Epithelial cell of proximal tubule (primary cell): ENCODE results near the gene USP9X. TPM values are rescaled to one million over a fixed set of nuclear protein-coding genes. Genes with fewer than 3 reads are reported as not detected.

Source experiments
- DNase-seq: peaks from one replicate; pipeline ENCODE4 v3.0.0-alpha.2; 2011; ENCODE audit warnings: low read depth
- H3K4me3 ChIP-seq: 2 replicates; pipeline ENCODE4 v1.5.1; 2011; ENCODE audit warnings: low read depth, mild to moderate bottlenecking, low read length
- total RNA-seq: library from RNA; depleted of rRNA; stranded (reverse); fragments of >200 nt; gene quantifications from 2 replicates; pipeline ENCODE4 v1.2.3, GENCODE V29; 2015
- TF ChIP-seq, protein P1 (sequence below): conservative IDR thresholded peaks from 2 replicates; pipeline ENCODE4 v1.5.1; 2012; ENCODE audit warnings: low read depth, mild to moderate bottlenecking, low read length

Gene USP9X
- total RNA-seq, 1 donor from 2014 or later, result 34.8 TPM

DNA sequence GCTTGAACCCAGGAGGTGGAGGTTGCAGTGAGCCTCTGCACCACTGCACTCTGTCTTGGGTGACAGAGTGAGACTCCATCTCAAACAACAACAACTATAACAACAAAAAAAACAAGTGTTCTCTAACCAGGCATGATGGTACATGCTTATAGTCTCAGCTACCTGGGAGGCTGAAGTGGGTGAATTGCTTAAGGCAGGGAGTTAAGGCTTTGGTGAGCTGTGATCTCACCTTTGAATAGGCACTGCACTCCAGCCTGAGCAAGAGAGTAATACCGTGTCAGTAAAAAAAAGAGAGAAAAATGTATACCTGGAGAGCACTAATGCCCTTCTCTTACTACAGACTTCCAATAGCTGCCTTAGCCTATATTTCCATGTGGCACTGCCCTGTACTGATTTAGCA lies 18.9 kb upstream of the USP9X start:
- H3K4me3 ChIP-seq, result no peak overlapping the region
- DNase-seq, result no peak
- TF ChIP-seq, protein P1, sequence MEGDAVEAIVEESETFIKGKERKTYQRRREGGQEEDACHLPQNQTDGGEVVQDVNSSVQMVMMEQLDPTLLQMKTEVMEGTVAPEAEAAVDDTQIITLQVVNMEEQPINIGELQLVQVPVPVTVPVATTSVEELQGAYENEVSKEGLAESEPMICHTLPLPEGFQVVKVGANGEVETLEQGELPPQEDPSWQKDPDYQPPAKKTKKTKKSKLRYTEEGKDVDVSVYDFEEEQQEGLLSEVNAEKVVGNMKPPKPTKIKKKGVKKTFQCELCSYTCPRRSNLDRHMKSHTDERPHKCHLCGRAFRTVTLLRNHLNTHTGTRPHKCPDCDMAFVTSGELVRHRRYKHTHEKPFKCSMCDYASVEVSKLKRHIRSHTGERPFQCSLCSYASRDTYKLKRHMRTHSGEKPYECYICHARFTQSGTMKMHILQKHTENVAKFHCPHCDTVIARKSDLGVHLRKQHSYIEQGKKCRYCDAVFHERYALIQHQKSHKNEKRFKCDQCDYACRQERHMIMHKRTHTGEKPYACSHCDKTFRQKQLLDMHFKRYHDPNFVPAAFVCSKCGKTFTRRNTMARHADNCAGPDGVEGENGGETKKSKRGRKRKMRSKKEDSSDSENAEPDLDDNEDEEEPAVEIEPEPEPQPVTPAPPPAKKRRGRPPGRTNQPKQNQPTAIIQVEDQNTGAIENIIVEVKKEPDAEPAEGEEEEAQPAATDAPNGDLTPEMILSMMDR, result no peak

- no peak for DNase-seq
- TF ChIP-seq, protein P1, result no peak
- H3K4me3 ChIP-seq, result no peak overlapping the region
Observed at GRCh38 chrX:41066969-41067368, 18.3 kb upstream of the USP9X start.

- no peak for DNase-seq
- no peak overlapping the region for H3K4me3 ChIP-seq
- TF ChIP-seq, protein P1, result no peak
Observed at GRCh38 chrX:41067721-41068120, 17.5 kb upstream of the USP9X start.

GRCh38 chrX:41076742-41077141 lies 8.5 kb upstream of the USP9X start:
- DNase-seq, result no peak
- H3K4me3 ChIP-seq, result no peak overlapping the region
- TF ChIP-seq, protein P1, result no peak

- TF ChIP-seq, protein P1, result no peak
- H3K4me3 ChIP-seq, result no peak overlapping the region
- no peak for DNase-seq
Observed at GRCh38 chrX:41081821-41082220, 3.4 kb upstream of the USP9X start.

DNA sequence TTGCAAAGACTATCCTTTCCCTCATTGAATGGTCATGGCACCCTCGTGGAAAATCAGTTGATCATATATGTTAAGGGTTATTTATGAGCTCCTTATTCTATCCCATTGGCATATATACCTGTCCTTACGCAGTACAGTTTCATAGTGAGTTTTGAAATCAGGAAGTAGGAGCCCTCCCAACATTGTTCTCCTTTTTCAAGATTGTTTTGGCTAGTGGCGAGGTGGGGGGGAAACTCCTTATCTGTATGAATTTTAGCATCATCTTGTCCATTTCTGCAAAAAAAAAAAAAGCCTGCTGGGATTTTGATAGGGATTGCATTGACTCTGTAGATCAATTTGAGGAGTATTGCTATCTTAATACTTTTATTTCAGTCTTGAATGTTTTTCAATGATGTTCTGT lies 2.5 kb upstream of the USP9X start:
- DNase-seq, result no peak
- TF ChIP-seq, protein P1, result no peak

DNA sequence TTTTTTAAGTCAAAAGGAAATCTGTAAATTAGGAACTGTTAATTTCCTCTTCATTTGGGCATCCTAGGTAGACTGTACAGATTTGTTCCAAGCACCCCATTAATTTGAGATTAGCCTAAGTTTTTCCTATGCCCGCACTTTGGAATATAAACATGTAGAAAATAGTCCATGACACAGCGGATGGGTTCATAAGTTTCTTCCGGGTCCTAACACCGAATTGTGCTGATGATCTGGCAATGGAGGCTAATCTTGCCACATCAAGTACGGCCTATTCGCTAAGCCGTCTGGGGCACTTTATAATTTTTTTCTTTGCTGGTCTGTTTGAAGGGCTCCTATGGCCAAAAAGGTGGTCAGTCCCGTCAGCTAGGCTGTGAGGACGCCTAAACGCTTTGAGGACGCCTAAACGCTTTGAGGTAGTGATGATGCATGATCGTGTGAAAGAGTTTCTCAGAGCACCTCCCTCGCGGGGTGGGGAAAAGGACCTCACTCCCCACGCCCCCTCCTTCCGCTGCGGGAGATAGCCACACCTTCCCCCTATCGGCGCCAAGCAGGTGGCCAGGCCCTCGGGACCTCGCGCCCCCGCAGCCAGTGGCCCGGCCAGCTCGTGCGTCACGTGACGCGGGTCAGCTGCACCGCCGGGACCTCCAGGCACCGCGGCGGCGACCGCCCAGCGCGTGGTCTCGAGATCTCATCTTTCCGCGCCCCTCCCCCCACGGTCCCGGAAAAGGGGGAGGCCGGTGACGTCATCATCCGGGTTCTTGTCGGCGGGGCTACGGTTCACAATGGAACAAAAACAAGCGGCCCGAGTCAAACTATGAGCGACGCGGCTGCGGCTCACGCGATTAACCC lies 977 bp upstream of the USP9X start:
- TF ChIP-seq, protein P1, result no peak
- peak; percentile 58 for DNase-seq
- H3K4me3 ChIP-seq, result peak overlapping the region; percentile 78

More for the DNA sequence above, 2.5 kb upstream of the USP9X start:
- no peak overlapping the region for H3K4me3 ChIP-seq
